PC-9 (cell line): Measurements from ENCODE around the gene TAOK2. TPM values are rescaled to one million over a fixed set of nuclear protein-coding genes. Genes with fewer than 3 reads are reported as not detected.

Source experiments
- BruUV-seq: library from RNA; stranded (reverse); fragments of 400-500 nt; replicated peaks from 2 replicates; lab custom pipeline; 2021; lab: Mats Ljungman, UMichigan
- CTCF ChIA-PET: fragments of 300-600 bp; sonication (Branson Sonifier 250); formaldehyde crosslinking; loops from one replicate; lab custom pipeline; 2022; ENCODE audit warnings: antibody characterized with exemption; lab: Charles Lee
- POLR2A ChIA-PET: fragments of 300-600 bp; sonication (Branson Sonifier 250); formaldehyde crosslinking; loops from one replicate; lab custom pipeline; 2022; ENCODE audit warnings: antibody characterized with exemption; ENCODE audit not compliant: unreplicated experiment; lab: Charles Lee
- DNase-seq, 2 experiments: peaks; one replicate each; pipeline versions ENCODE4 v3.0.0 to v3.0.0-alpha.2; 2015 to 2022; ENCODE audit warnings: mixed read lengths in 1 of 2
- H2AFZ ChIP-seq: fragments of 200-600 bp; sonication (generic); 2 replicates; pipeline ENCODE4 v1.8.1; 2017; ENCODE audit warnings: antibody characterized with exemption
- H3F3A ChIP-seq: fragments of 200-600 bp; sonication (generic); 2 replicates; pipeline ENCODE4 v1.8.1; 2017; ENCODE audit warnings: antibody characterized with exemption, mild to moderate bottlenecking, low read depth; ENCODE audit not compliant: insufficient read depth
- H3K27ac ChIP-seq: fragments of 200-600 bp; sonication (generic); 2 replicates; pipeline ENCODE4 v1.6.1; 2016; ENCODE audit warnings: mixed run types
- H3K27me3 ChIP-seq: fragments of 200-600 bp; sonication (generic); 2 replicates; pipeline ENCODE4 v1.6.1; 2016; ENCODE audit warnings: low read depth, mixed run types; ENCODE audit not compliant: insufficient read depth
- H3K36me3 ChIP-seq: fragments of 200-600 bp; sonication (generic); 2 replicates; pipeline ENCODE4 v1.6.1; 2016; ENCODE audit warnings: low read depth, mixed run types
- H3K4me1 ChIP-seq: fragments of 200-600 bp; sonication (generic); replicated peaks from 2 replicates; pipeline ENCODE4 v1.6.1; 2016; ENCODE audit warnings: mixed run types; ENCODE audit not compliant: insufficient read depth
- H3K4me2 ChIP-seq: fragments of 200-600 bp; sonication (generic); 2 replicates; pipeline ENCODE4 v1.6.1; 2017; ENCODE audit warnings: mixed run types
- H3K4me3 ChIP-seq: fragments of 200-600 bp; sonication (generic); 2 replicates; pipeline ENCODE4 v1.6.1; 2016; ENCODE audit warnings: mixed run types
- H3K79me2 ChIP-seq: fragments of 200-600 bp; sonication (generic); 2 replicates; pipeline ENCODE4 v1.6.1; 2017; ENCODE audit warnings: low read depth, mixed run types
- H3K9me2 ChIP-seq: fragments of 200-600 bp; sonication (generic); 2 replicates; pipeline ENCODE4 v1.8.1; 2017; ENCODE audit warnings: mild to moderate bottlenecking; ENCODE audit not compliant: insufficient read depth
- H3K9me3 ChIP-seq: fragments of 200-600 bp; sonication (generic); 2 replicates; pipeline ENCODE4 v1.8.1; 2016; ENCODE audit warnings: low read depth; ENCODE audit not compliant: insufficient read depth
- H4K20me1 ChIP-seq: fragments of 200-600 bp; sonication (generic); 2 replicates; pipeline ENCODE4 v1.8.1; 2017; ENCODE audit not compliant: insufficient read depth
- CTCF ChIP-seq: fragments of 200-600 bp; sonication (generic); conservative IDR thresholded peaks from 2 replicates; pipeline ENCODE4 v1.6.1; 2017; ENCODE audit warnings: mixed run types, antibody characterized with exemption, mild to moderate bottlenecking, moderate library complexity
- EZH2 ChIP-seq: fragments of 200-600 bp; sonication (generic); IDR thresholded peaks from 2 replicates; pipeline ENCODE4 v1.8.0; 2017; ENCODE audit warnings: antibody characterized with exemption, low read depth
- intact Hi-C: fragments of 100-400 bp; cut with micrococcal nuclease; formaldehyde crosslinking; loops from one replicate; pipeline ENCODE4 v1.10.0; 2022; ENCODE audit not compliant: unreplicated experiment
- total RNA-seq: library from RNA; stranded (reverse); gene quantifications from 2 replicates; pipeline ENCODE4 v1.2.3, GENCODE V29; 2021

Gene TAOK2
- total RNA-seq, 1 experiment from 2014 or later, result 82.9 TPM

DNA sequence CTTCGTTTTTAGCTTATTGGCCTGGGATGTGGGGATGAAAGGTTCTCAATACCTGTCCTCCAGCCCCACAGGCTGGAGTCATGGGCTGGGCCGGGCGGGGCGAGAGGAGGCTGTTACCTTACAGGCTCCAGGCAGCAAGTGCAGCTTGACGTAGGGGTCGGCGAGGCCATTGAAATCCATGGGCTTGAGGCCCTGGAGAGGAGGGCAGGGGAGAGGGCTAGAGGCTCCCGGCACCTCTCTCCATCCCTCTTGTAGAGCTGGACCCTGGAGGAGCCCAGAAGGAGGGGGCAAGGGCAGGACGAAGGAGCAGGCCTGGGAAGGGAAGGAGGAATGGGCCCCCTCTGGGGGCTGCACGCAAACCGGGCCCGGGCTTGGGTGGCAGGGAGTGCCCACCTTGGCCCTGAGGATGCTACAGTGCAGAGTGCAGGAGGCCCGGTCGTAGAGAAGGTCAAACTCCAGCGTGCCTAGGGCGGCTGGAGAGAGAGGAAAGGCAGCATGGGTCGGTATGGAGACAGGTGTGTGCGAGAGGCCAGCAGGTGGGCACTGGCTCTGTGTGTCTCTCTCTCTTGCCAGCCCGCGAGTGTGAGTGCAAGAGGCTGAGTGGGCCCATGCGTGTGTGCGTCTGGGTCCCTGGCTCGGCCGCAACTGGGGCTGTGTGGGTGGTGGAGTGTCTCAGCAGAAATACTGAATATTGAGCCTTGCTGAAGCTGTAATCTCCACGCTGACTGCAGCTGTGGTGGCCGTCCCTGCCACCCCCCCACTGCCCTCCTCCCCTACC is 35.6 kb downstream of the TAOK2 start:
- intact Hi-C loops, result no loop called here
- no peaks in the 10 kb centered on the region for H3K9me2 ChIP-seq
- peaks cover 3% of the 10 kb centered on the region; the same call in 1 of the 2 replicates for H4K20me1 ChIP-seq
- H3K27me3 ChIP-seq, result peaks cover 16% of the 10 kb centered on the region
- H3K4me1 ChIP-seq, result no peaks in the 10 kb centered on the region
- POLR2A ChIA-PET, result no interaction called here
- peaks cover 7% of the 10 kb centered on the region for H3F3A ChIP-seq
- BruUV-seq, result no TSS peak
- H3K4me2 ChIP-seq, result no peak overlapping the region
- no peak for TF ChIP-seq CTCF
- no peak for TF ChIP-seq EZH2
- no peak overlapping the region for H3K4me3 ChIP-seq
- H3K27ac ChIP-seq, result no peak overlapping the region
- CTCF ChIA-PET, result no interaction called here
- H3K36me3 ChIP-seq, result no peaks in the 10 kb centered on the region
- no peak overlapping the region for H2AFZ ChIP-seq
- DNase-seq, result no peak
- H3K79me2 ChIP-seq, result no peaks in the 10 kb centered on the region
- H3K9me3 ChIP-seq, result no peaks in the 10 kb centered on the region

GRCh38 chr16:30009990-30010843 is 36.5 kb downstream of the TAOK2 start:
- Histone ChIP-seq H3K4me1 (no peaks in the 10 kb centered on the region), H3K79me2 (no peaks in the 10 kb centered on the region), H3K9me3 (no peaks in the 10 kb centered on the region), H3K9me2 (no peaks in the 10 kb centered on the region), H4K20me1 (peaks cover 3% of the 10 kb centered on the region; the same call in 1 of the 2 replicates), H3K4me2 (peak overlapping the region; percentile 79), H3F3A (peaks cover 7% of the 10 kb centered on the region), H3K27me3 (peaks cover 16% of the 10 kb centered on the region), H3K36me3 (no peaks in the 10 kb centered on the region), H3K27ac (no peak overlapping the region), H3K4me3 (peak overlapping the region; percentile 56; the same call in 1 of the 2 replicates), H2AFZ (no peak overlapping the region)
- 0 out of 2 replicates have a peak, but pooled peaks have one; percentile 66 for TF ChIP-seq EZH2
- TF ChIP-seq CTCF, result no peak
- intact Hi-C loops, result no loop called here
- no TSS peak for BruUV-seq
- CTCF ChIA-PET, result interaction anchor here (0.5 to 0.6 kb wide), 2 partner anchors 9 to 102 kb away, joined by 4 to 10 read pairs; no protein-coding TSS in a partner anchor
- DNase-seq, result no peak
- POLR2A ChIA-PET, result no interaction called here

DNA sequence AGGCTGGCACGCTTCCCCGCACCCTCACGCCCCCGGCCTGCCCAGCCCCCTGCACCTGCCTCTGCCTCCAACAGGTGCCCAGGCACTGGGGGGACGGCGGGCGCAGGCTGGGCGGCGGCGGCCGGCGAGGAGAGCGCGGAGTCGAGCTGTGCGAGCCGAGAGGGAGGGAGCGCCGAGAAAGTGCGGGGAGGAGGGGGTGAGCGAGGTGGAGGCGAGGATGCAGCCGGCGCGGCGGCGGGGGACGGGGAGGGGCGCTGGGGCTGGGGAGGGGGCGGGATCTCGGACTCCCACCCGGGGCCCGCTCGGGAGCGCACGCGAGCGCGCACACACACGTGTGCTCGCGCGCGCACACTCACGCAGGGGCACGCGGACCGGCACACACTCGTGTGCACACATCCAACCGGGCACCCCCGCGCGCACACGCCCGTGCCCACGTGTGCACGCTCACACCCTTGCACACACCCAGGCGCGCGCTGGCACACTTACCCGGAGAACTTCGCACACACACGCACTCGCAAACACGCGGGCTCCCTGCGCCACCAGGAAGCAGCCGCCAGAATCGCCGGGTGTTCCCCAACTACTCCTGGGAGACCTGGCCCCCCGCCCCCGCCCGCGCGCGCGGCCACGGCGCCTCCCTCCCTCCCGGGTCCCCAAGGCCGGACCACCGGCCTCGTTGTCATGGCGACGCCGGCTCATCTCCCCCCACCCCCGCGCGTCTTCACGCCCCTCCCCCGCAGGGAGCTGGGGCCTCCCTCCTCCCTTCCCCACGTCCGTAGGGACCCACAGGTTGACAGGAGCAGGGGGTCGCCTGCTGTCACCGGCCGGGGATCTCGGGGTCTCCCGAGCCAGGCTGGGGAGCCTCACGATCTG is 37.4 kb downstream of the TAOK2 start, which contains the start of gene DOC2A:
Gene DOC2A (minus strand): TSS at position 184 of the 870 bp plus-strand sequence. CDS start 805 bp downstream, outside the sequence.
- peak within 1 kb of the TSS; percentile 79 for H3K4me2 ChIP-seq
- POLR2A ChIA-PET, result no interaction called here

More for the DNA sequence above, 37.4 kb downstream of the TAOK2 start, which contains the start of gene DOC2A:
- Histone ChIP-seq H3F3A (peaks cover 7% of the 10 kb centered on the region), H3K4me1 (no peaks in the 10 kb centered on the region), H3K27me3 (peaks cover 16% of the 10 kb centered on the region), H3K9me3 (no peaks in the 10 kb centered on the region), H3K9me2 (no peaks in the 10 kb centered on the region), H2AFZ (no peak within 1 kb of the TSS), H3K36me3 (no peaks in the 10 kb centered on the region), H4K20me1 (no peaks in the 10 kb centered on the region; the same call in 1 of the 2 replicates), H3K4me3 (peak within 1 kb of the TSS; percentile 56; the same call in 1 of the 2 replicates), H3K79me2 (no peaks in the 10 kb centered on the region), H3K27ac (no peak within 1 kb of the TSS)
- no peak for TF ChIP-seq CTCF
- no peak for TF ChIP-seq EZH2
- DNase-seq, result no peak
- BruUV-seq, result no TSS peak
- intact Hi-C loops, result no loop called here
- CTCF ChIA-PET, result interaction anchor here (0.6 kb wide), 1 partner anchor 68 kb away, joined by 8 read pairs; no protein-coding TSS in a partner anchor
